WTC11 (cell line): ENCODE data around the gene PLCL2. TPM values are rescaled to one million over a fixed set of nuclear protein-coding genes. Genes with fewer than 3 reads are reported as not detected.

Experiments used
- ATAC-seq: fragments of 200-7000 bp; cut with Tn5 transposase; 2 replicates; pipeline ENCODE4 v1.10.0; 2021; ENCODE audit warnings: mild to moderate bottlenecking, moderate library complexity
- CTCF ChIA-PET: fragments of 300-600 bp; sonication (Branson Sonifier 250); formaldehyde crosslinking; loops from one replicate; lab custom pipeline; 2021; ENCODE audit warnings: antibody characterized with exemption; lab: Charles Lee
- POLR2A ChIA-PET: fragments of 350-600 bp; sonication (Branson Sonifier 250); formaldehyde crosslinking; loops from one replicate; lab custom pipeline; 2021; ENCODE audit warnings: antibody characterized with exemption; lab: Charles Lee
- DNase-seq: peaks from one replicate; pipeline ENCODE4 v3.0.0; 2021; ENCODE audit warnings: low spot score
- H3K27ac Mint-ChIP-seq: 2 replicates; pipeline ENCODE4 v1.8.0; 2021; ENCODE audit warnings: mixed read lengths
- H3K27me3 Mint-ChIP-seq: 2 replicates; pipeline ENCODE4 v1.8.0; 2021; ENCODE audit warnings: low read depth, mild to moderate bottlenecking, moderate library complexity, mixed read lengths
- H3K36me3 Mint-ChIP-seq: 2 replicates; pipeline ENCODE4 v1.8.0; 2021; ENCODE audit warnings: mixed read lengths
- H3K4me1 Mint-ChIP-seq: 2 replicates; pipeline ENCODE4 v1.8.0; 2022; ENCODE audit warnings: mixed read lengths
- H3K4me3 Mint-ChIP-seq: 2 replicates; pipeline ENCODE4 v1.8.0; 2021; ENCODE audit warnings: mild to moderate bottlenecking, moderate library complexity, mixed read lengths
- H3K9me3 Mint-ChIP-seq: 2 replicates; pipeline ENCODE4 v1.8.0; 2021; ENCODE audit warnings: mixed read lengths
- ATF1 ChIP-seq: sonication (generic); formaldehyde crosslinking; IDR thresholded peaks from 2 replicates; pipeline ENCODE4 v1.8.1; 2023; ENCODE audit warnings: mild to moderate bottlenecking, moderate library complexity, missing genetic modification reagents
- CREM ChIP-seq: sonication (generic); formaldehyde crosslinking; IDR thresholded peaks from 2 replicates; pipeline ENCODE4 v1.8.1; 2022; ENCODE audit warnings: mild to moderate bottlenecking, missing genetic modification reagents, moderate library complexity
- ESRRA ChIP-seq: sonication (generic); formaldehyde crosslinking; IDR thresholded peaks from 2 replicates; pipeline ENCODE4 v1.8.1; 2022; ENCODE audit warnings: mild to moderate bottlenecking, missing genetic modification reagents, borderline replicate concordance
- FOXK1 ChIP-seq: sonication (generic); formaldehyde crosslinking; IDR thresholded peaks from 2 replicates; pipeline ENCODE4 v1.8.0; 2022; ENCODE audit warnings: mild to moderate bottlenecking, moderate library complexity, missing genetic modification reagents
- NFE2L1 ChIP-seq: sonication (generic); formaldehyde crosslinking; IDR thresholded peaks from 2 replicates; pipeline ENCODE4 v1.8.1; 2023; ENCODE audit warnings: missing genetic modification reagents
- NR1H2 ChIP-seq: sonication (generic); formaldehyde crosslinking; IDR thresholded peaks from 2 replicates; pipeline ENCODE4 v1.9.0; 2021; ENCODE audit warnings: mild to moderate bottlenecking, moderate library complexity, missing genetic modification reagents
- SMAD4 ChIP-seq: sonication (generic); formaldehyde crosslinking; IDR thresholded peaks from 2 replicates; pipeline ENCODE4 v1.8.0; 2022; ENCODE audit warnings: mild to moderate bottlenecking, missing genetic modification reagents
- ZNF416 ChIP-seq: fragments of 250-450 bp; sonication (Bioruptor Pico); IDR thresholded peaks from 2 replicates; pipeline ENCODE4 v1.9.0; 2021; ENCODE audit warnings: mild to moderate bottlenecking, inconsistent platforms
- total RNA-seq: library from RNA; stranded (reverse); gene quantifications from 3 replicates; pipeline ENCODE4 v1.2.3, GENCODE V29; 2021
- TF ChIP-seq, protein P1 (sequence below): fragments of 250-450 bp; sonication (Bioruptor Pico); IDR thresholded peaks from 2 replicates; pipeline ENCODE4 v1.9.0; 2021; ENCODE audit warnings: mild to moderate bottlenecking, borderline replicate concordance
- TF ChIP-seq, protein P2 (sequence below): sonication (generic); formaldehyde crosslinking; IDR thresholded peaks from 2 replicates; pipeline ENCODE4 v1.8.0; 2022; ENCODE audit warnings: mild to moderate bottlenecking, missing genetic modification reagents
- TF ChIP-seq, protein P3 (sequence below): sonication (generic); formaldehyde crosslinking; IDR thresholded peaks from 2 replicates; pipeline ENCODE4 v1.8.1; 2023; ENCODE audit warnings: mild to moderate bottlenecking, missing genetic modification reagents
- TF ChIP-seq, protein P4 (sequence below): fragments of 200-600 bp; IDR thresholded peaks from 2 replicates; pipeline ENCODE4 v1.8.0; 2022; ENCODE audit warnings: antibody characterized with exemption
- TF ChIP-seq, protein P5 (sequence below): sonication (generic); formaldehyde crosslinking; IDR thresholded peaks from 2 replicates; pipeline ENCODE4 v1.8.0; 2023; ENCODE audit warnings: mild to moderate bottlenecking, missing genetic modification reagents
- TF ChIP-seq, protein P6 (sequence below): sonication (generic); formaldehyde crosslinking; IDR thresholded peaks from 2 replicates; pipeline ENCODE4 v1.8.1; 2023; ENCODE audit warnings: mild to moderate bottlenecking, missing genetic modification reagents

PLCL2 gene
- total RNA-seq, 1 experiment from 2014 or later = 11.8 TPM

DNA sequence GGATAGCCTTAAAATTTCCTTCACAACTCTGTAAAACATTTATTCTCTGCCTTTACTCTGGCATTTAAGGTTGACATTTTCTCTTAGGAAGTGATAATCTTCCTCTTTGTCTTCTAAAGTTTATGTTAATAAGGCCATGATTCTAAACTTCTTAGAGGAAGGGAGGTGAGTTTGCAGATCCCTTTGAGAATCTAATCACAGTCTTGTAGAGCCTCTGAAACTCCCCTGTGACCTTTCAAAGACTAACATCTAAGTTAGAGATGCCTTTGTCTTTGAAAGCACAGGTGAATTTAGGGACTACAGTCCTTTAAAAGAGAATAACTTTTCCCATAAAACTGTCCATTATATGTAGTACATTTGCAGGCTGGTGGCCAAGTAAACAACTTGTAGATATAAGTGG is 115.1 kb downstream of the PLCL2 start:
- H3K27me3 Mint-ChIP-seq = peaks cover 100% of the 10 kb centered on the region
- no peak overlapping the region for H3K4me3 Mint-ChIP-seq
- CTCF ChIA-PET = no interaction called here
- peaks cover 18% of the 10 kb centered on the region for H3K4me1 Mint-ChIP-seq
- DNase-seq (no peak), ATAC-seq (peak; percentile 90)
- TF ChIP-seq NR1H2 (CRISPR knock-in tag) (no peak), NFE2L1 (CRISPR knock-in tag) (no peak), FOXK1 (CRISPR knock-in tag) (no peak), ATF1 (no peak), ESRRA (CRISPR knock-in tag) (no peak), ZNF416 (CRISPR knock-in tag) (no peak), CREM (CRISPR knock-in tag) (no peak), SMAD4 (CRISPR knock-in tag) (no peak)
- TF ChIP-seq, protein P1, sequence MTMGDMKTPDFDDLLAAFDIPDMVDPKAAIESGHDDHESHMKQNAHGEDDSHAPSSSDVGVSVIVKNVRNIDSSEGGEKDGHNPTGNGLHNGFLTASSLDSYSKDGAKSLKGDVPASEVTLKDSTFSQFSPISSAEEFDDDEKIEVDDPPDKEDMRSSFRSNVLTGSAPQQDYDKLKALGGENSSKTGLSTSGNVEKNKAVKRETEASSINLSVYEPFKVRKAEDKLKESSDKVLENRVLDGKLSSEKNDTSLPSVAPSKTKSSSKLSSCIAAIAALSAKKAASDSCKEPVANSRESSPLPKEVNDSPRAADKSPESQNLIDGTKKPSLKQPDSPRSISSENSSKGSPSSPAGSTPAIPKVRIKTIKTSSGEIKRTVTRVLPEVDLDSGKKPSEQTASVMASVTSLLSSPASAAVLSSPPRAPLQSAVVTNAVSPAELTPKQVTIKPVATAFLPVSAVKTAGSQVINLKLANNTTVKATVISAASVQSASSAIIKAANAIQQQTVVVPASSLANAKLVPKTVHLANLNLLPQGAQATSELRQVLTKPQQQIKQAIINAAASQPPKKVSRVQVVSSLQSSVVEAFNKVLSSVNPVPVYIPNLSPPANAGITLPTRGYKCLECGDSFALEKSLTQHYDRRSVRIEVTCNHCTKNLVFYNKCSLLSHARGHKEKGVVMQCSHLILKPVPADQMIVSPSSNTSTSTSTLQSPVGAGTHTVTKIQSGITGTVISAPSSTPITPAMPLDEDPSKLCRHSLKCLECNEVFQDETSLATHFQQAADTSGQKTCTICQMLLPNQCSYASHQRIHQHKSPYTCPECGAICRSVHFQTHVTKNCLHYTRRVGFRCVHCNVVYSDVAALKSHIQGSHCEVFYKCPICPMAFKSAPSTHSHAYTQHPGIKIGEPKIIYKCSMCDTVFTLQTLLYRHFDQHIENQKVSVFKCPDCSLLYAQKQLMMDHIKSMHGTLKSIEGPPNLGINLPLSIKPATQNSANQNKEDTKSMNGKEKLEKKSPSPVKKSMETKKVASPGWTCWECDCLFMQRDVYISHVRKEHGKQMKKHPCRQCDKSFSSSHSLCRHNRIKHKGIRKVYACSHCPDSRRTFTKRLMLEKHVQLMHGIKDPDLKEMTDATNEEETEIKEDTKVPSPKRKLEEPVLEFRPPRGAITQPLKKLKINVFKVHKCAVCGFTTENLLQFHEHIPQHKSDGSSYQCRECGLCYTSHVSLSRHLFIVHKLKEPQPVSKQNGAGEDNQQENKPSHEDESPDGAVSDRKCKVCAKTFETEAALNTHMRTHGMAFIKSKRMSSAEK = no peak
- TF ChIP-seq, protein P2, sequence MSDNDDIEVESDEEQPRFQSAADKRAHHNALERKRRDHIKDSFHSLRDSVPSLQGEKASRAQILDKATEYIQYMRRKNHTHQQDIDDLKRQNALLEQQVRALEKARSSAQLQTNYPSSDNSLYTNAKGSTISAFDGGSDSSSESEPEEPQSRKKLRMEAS (CRISPR knock-in tag) = no peak
- TF ChIP-seq, protein P3, sequence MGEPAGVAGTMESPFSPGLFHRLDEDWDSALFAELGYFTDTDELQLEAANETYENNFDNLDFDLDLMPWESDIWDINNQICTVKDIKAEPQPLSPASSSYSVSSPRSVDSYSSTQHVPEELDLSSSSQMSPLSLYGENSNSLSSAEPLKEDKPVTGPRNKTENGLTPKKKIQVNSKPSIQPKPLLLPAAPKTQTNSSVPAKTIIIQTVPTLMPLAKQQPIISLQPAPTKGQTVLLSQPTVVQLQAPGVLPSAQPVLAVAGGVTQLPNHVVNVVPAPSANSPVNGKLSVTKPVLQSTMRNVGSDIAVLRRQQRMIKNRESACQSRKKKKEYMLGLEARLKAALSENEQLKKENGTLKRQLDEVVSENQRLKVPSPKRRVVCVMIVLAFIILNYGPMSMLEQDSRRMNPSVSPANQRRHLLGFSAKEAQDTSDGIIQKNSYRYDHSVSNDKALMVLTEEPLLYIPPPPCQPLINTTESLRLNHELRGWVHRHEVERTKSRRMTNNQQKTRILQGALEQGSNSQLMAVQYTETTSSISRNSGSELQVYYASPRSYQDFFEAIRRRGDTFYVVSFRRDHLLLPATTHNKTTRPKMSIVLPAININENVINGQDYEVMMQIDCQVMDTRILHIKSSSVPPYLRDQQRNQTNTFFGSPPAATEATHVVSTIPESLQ (CRISPR knock-in tag) = no peak
- TF ChIP-seq, protein P4, sequence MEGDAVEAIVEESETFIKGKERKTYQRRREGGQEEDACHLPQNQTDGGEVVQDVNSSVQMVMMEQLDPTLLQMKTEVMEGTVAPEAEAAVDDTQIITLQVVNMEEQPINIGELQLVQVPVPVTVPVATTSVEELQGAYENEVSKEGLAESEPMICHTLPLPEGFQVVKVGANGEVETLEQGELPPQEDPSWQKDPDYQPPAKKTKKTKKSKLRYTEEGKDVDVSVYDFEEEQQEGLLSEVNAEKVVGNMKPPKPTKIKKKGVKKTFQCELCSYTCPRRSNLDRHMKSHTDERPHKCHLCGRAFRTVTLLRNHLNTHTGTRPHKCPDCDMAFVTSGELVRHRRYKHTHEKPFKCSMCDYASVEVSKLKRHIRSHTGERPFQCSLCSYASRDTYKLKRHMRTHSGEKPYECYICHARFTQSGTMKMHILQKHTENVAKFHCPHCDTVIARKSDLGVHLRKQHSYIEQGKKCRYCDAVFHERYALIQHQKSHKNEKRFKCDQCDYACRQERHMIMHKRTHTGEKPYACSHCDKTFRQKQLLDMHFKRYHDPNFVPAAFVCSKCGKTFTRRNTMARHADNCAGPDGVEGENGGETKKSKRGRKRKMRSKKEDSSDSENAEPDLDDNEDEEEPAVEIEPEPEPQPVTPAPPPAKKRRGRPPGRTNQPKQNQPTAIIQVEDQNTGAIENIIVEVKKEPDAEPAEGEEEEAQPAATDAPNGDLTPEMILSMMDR = no peak
- TF ChIP-seq, protein P5, sequence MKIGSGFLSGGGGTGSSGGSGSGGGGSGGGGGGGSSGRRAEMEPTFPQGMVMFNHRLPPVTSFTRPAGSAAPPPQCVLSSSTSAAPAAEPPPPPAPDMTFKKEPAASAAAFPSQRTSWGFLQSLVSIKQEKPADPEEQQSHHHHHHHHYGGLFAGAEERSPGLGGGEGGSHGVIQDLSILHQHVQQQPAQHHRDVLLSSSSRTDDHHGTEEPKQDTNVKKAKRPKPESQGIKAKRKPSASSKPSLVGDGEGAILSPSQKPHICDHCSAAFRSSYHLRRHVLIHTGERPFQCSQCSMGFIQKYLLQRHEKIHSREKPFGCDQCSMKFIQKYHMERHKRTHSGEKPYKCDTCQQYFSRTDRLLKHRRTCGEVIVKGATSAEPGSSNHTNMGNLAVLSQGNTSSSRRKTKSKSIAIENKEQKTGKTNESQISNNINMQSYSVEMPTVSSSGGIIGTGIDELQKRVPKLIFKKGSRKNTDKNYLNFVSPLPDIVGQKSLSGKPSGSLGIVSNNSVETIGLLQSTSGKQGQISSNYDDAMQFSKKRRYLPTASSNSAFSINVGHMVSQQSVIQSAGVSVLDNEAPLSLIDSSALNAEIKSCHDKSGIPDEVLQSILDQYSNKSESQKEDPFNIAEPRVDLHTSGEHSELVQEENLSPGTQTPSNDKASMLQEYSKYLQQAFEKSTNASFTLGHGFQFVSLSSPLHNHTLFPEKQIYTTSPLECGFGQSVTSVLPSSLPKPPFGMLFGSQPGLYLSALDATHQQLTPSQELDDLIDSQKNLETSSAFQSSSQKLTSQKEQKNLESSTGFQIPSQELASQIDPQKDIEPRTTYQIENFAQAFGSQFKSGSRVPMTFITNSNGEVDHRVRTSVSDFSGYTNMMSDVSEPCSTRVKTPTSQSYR (CRISPR knock-in tag) = no peak
- TF ChIP-seq, protein P6, sequence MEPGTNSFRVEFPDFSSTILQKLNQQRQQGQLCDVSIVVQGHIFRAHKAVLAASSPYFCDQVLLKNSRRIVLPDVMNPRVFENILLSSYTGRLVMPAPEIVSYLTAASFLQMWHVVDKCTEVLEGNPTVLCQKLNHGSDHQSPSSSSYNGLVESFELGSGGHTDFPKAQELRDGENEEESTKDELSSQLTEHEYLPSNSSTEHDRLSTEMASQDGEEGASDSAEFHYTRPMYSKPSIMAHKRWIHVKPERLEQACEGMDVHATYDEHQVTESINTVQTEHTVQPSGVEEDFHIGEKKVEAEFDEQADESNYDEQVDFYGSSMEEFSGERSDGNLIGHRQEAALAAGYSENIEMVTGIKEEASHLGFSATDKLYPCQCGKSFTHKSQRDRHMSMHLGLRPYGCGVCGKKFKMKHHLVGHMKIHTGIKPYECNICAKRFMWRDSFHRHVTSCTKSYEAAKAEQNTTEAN (CRISPR knock-in tag) = no peak
- peaks cover 16% of the 10 kb centered on the region for H3K9me3 Mint-ChIP-seq
- POLR2A ChIA-PET = no interaction called here
- peaks cover 13% of the 10 kb centered on the region for H3K36me3 Mint-ChIP-seq
- H3K27ac Mint-ChIP-seq = no peak overlapping the region
